Esophagus (tissue), 2 donors: Measurements from ENCODE around the gene CD244. TPM values are rescaled to one million over a fixed set of nuclear protein-coding genes. Genes with fewer than 3 reads are reported as not detected.
"Not testable (repeated sequence)": the region's sequence is repeated elsewhere in the genome, so short reads cannot be mapped to it uniquely, and the experiment has no call there.

ENCODE experiments used
- H3K27ac ChIP-seq, 2 donors: one replicate each; pipeline ENCODE4 v1.5.1; 2013; ENCODE audit warnings: low read depth in 2 of 2, mild to moderate bottlenecking in 2 of 2, inconsistent platforms in 1 of 2, low read length in 1 of 2, moderate library complexity in 1 of 2
- H3K27me3 ChIP-seq, 2 donors: one replicate each; pipeline ENCODE4 v1.6.1; 2013; ENCODE audit warnings: low read length in 2 of 2, control low read depth in 1 of 2, mild to moderate bottlenecking in 1 of 2; ENCODE audit not compliant: insufficient read depth in 2 of 2, control insufficient read depth in 1 of 2
- H3K36me3 ChIP-seq, 2 donors: one replicate each; pipeline ENCODE4 v1.6.1; 2013; ENCODE audit warnings: low read length in 1 of 2; ENCODE audit not compliant: control insufficient read depth in 2 of 2, insufficient read depth in 2 of 2
- H3K4me1 ChIP-seq, 2 donors: one replicate each; pipeline ENCODE4 v1.6.1; 2013; ENCODE audit warnings: low read length in 1 of 2; ENCODE audit not compliant: control insufficient read depth in 2 of 2, insufficient read depth in 2 of 2
- H3K4me3 ChIP-seq, 2 donors: one replicate each; pipeline ENCODE4 v1.5.1; 2013; ENCODE audit warnings: low read length in 2 of 2, mild to moderate bottlenecking in 2 of 2, low read depth in 1 of 2, moderate library complexity in 1 of 2
- H3K9me3 ChIP-seq, 2 donors: one replicate each; pipeline ENCODE4 v1.6.1; 2013; ENCODE audit warnings: mild to moderate bottlenecking in 2 of 2, low read depth in 1 of 2, low read length in 1 of 2, moderate library complexity in 1 of 2; ENCODE audit not compliant: control insufficient read depth in 2 of 2, insufficient read depth in 1 of 2
- WGBS, 2 donors: extraction: QIAGEN DNeasy Blood & Tissue Kit; methylation state at CpG; one replicate each; pipeline ENCODE4 v1.1.7; 2013; 5-methylcytosine and 5-hydroxymethylcytosine counted together
- polyA plus RNA-seq, 2 donors: library from polyadenylated mRNA; stranded (reverse); fragments of 200-250 nt; gene quantifications; one replicate each; pipeline ENCODE4 v1.2.3, GENCODE V29; 2013
- donor health status: healthy with polysubstance abuse.
- donor health status: Bipolar disorder and iron deficiency.

Gene CD244
- polyA plus RNA-seq, 2 donors: 0.35 to 0.41 TPM

DNA sequence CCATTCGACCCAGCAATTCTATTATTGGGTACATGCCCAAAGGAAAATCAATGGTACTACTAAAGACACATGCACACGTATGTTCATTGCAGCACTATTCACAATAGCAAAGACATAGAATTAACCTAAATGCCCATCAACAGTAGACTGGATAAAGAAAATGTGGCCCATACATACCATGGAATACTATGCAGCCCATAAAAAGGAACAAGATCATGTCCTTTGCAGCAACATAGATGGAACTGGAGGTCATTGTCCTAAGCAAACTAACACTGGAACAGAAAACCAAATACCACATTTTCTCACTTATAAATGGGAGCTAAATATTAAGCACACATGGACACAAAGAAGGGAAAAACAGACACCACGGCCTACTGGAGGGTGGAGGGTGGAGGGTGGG is 38.0 kb upstream of the CD244 start:
- not testable (repeated sequence) for H3K27ac ChIP-seq, H3K36me3 ChIP-seq, H3K9me3 ChIP-seq, H3K4me3 ChIP-seq, H3K27me3 ChIP-seq, H3K4me1 ChIP-seq
- WGBS, 2 donors: 60 to 70% methylated on average over 3 of the region's 3 CpGs

DNA sequence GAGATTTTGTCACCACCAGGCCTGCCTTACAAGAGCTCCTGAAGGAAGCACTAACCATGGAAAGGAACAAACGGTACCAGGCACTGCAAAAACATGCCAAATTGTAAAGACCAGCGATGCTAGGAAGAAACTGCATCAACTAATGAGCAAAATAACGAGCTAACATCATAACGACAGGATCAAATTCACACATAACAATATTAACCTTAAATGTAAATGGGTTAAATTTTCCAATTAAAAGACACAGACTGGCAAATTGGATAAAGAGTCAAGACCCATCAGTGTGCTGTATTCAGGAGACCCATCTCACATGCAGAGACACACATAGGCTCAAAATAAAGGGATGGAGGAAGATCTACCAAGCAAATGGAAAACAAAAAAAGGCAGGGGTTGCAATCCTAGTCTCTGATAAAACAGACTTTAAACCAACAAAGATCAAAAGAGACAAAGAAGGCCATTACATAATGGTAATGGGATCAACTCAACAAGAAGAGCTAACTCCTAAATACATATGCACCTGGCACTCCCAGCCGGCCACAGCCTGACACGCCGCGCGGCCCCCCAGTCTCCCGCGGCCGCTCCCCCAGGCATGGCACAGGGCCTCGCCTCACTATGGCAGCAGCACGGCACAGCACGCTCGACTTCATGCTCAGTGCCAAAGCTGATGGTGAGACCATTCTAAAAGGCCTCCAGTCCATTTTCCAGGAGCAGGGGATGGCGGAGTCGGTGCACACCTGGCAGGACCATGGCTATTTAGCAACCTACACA is 31.9 kb upstream of the CD244 start:
- H3K4me1 ChIP-seq, H3K36me3 ChIP-seq, H3K4me3 ChIP-seq, H3K27ac ChIP-seq, H3K9me3 ChIP-seq, H3K27me3 ChIP-seq: not testable (repeated sequence)
- 93 to 94% methylated on average over 18 of the region's 18 CpGs for WGBS, 2 donors

DNA sequence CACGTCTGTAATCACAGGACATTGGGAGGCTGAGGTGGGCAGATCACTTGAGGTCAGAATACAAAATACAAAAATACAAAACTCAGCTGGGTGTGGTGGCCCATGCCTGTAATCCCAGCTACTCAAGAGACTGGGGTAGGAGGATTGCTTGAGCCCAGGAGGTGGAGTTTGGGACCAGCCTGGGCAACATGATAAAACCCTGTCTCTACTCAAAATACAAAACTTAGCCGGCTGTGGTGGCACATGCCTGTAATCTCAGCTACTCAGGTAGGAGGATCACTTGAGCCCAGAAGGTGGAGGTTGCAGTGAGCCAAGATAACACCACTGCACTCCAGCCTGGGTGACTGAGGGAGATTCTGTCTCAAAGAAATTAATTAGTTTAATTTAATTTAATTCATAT is 28.8 kb upstream of the CD244 start:
- Histone ChIP-seq H3K4me1 (no peaks in the 10 kb centered on the region), H3K27me3 (no peaks in the 10 kb centered on the region), H3K9me3 (no peaks in the 10 kb centered on the region), H3K36me3 (no peaks in the 10 kb centered on the region), H3K4me3 (no peak overlapping the region), H3K27ac (no peak overlapping the region)
- WGBS, 2 donors: 55 to 56% methylated on average over 2 of the region's 2 CpGs

DNA sequence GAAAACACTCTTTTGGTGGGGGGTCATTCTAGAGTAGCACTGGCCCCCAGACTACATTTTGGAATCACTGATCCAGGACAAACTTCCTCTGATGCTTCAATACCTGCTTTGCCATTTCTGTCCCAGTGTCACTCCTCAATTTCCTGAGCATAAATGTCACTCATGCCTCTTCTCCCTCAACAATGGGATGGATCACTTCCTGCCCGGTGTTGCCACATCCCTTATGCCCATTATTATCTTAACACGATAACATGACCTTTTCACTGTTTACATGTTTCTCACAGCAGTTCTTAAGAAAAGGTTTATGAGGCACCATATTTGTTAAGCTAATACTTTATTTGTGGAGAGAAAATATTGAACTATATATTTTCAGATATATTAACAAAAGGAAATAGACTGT is 26.2 kb upstream of the CD244 start:
- H3K9me3 ChIP-seq: no peaks in the 10 kb centered on the region
- H3K36me3 ChIP-seq: no peaks in the 10 kb centered on the region
- no peaks in the 10 kb centered on the region for H3K4me1 ChIP-seq
- WGBS, 2 donors: 22 to 25% methylated on average over 2 of the region's 2 CpGs
- H3K27me3 ChIP-seq: no peaks in the 10 kb centered on the region
- H3K27ac ChIP-seq: no peak overlapping the region
- H3K4me3 ChIP-seq: no peak overlapping the region

DNA sequence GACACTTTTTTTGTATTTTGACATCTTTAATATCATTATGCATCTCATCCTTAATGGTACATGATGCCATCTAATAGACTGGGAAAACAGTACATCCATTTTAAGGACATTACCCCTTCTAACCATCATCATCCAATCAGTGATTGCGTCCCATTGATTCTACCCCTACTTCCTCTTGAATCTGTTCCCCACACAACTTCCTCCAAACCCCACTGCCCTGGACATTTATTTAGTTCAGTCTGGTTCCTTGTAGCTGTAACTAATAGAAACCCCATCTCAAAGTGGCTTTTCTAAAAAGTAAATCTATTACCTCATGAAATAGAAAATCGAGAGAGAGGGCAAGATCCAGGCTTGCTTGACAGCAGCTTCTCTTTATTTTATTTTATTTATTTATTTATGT is 24.4 kb upstream of the CD244 start:
- WGBS, 2 donors: 84 to 85% methylated on average over 2 of the region's 2 CpGs
- Histone ChIP-seq H3K9me3 (no peaks in the 10 kb centered on the region), H3K4me1 (no peaks in the 10 kb centered on the region), H3K27ac (no peak overlapping the region), H3K27me3 (no peaks in the 10 kb centered on the region), H3K36me3 (no peaks in the 10 kb centered on the region), H3K4me3 (no peak overlapping the region)

DNA sequence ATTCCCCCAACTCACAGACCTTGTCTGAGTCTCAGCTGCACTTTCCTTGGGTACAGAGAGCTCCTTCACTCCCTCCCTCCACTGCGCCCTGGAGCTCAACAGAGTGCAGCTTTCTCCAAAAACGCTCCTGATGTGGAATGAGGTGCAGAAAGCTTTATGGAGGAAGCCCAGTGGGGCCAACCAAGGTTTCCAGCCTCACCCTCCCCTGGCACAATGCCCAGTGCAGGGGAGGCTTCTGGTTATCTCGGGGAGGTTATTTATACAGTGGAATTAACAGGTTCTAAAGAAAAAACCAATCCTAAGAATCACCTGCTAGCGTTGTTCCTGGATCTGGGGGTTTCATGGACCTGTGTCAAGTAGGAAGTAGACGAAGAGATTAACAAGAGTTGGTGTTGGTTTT is 22.4 kb upstream of the CD244 start, which contains the start of gene ITLN1:
ITLN1 (minus strand) TSS at position 139 of the 400 bp plus-strand sequence. CDS start 303 bp downstream, outside the sequence.
- no peak within 1 kb of the TSS for H3K27ac ChIP-seq
- H3K27me3 ChIP-seq: no peaks in the 10 kb centered on the region
- no peak within 1 kb of the TSS for H3K4me3 ChIP-seq
- no peaks in the 10 kb centered on the region for H3K36me3 ChIP-seq
- WGBS, 2 donors: 54 to 58% methylated on average over 5 of the region's 5 CpGs
- H3K4me1 ChIP-seq: no peaks in the 10 kb centered on the region
- H3K9me3 ChIP-seq: no peaks in the 10 kb centered on the region

DNA sequence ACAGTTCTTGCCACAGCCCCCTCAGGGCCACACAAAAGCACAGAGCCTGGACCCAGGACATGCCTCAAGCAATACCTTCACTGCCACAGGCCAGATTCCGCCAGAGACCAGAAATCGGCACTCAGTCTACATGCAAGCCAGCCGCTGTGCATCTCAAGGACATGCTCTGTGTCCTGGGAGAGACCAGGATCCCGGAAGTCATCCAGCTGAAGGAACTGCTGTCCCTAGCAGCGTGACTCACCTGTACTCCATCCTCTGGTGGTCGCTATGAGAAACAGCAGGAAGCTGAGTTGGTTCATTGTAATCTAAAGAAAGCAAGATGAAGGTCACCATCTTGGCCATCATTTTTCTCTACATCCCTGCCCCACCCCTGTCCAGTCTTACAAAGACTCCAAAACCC is 21.9 kb upstream of the CD244 start:
- H3K9me3 ChIP-seq: no peaks in the 10 kb centered on the region
- no peak overlapping the region for H3K4me3 ChIP-seq
- 76 to 79% methylated on average over 6 of the region's 6 CpGs for WGBS, 2 donors
- H3K36me3 ChIP-seq: no peaks in the 10 kb centered on the region
- no peak overlapping the region for H3K27ac ChIP-seq
- no peaks in the 10 kb centered on the region for H3K27me3 ChIP-seq
- no peaks in the 10 kb centered on the region for H3K4me1 ChIP-seq

DNA sequence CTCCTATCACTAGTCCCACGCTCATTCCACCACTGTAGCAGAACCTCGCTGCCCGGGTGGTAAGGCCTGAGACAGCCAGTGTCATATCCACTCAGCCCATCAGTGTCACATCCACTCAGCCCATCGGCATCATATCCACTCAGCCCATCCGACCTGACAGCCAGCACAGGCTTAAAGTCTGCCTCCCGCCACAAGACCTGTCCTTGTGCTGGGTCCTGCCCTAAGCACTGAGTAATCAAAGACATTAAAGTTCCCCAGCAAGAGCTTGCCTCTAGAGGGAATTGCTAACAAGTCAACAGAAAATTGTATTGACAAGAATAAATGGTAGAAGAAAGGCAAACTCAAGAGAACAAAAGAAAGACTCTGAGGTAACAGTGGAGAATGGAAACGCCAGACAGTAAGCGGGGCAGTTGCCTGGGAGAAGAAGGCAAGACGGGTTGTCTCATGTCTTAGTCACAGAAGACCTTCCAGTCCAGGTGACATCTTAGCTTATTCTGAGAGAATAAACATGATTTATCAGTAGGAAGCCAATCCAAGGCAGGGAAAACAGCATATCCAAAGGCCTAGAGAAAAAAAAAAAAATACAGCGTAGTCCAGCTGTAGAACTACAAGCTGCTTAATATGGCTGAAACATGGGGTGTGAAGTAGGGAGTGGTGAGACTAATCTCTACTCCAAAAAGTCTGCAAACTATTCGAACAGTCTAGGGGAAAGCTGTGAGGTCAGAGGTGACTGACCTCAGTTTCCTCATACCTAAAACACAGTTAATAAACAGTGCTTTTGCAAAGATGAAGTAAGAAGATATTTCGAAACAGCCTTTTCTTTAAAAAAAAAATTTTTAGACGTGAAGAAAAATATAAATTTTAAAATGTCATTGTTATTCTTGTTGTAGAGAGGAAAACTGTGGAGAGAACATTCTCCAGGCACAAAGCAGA is 21.2 kb upstream of the CD244 start:
- WGBS, 2 donors: 81 to 84% methylated on average over 13 of the region's 13 CpGs

DNA sequence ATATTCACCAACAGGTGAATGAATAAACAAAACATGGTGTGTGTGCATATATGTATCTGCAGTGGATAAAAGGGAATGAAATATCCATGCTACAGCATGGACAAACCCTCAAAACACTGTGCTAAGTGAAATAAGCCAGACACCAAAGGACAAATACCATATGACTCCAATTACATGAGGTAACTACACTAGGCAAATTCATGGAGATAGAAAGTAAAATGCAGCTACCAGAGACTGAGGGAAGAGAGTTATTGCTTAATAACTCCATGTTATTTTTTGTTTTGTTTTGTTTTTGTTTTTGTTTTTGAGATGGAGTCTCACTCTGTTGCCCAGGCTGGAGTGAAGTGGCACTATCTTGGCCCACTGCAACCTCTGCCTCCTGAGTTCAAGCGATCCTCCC is 19.9 kb upstream of the CD244 start:
- WGBS, 2 donors: 95% methylated on average over 1 of the region's 1 CpG
- H3K9me3 ChIP-seq: no peaks in the 10 kb centered on the region

More for the DNA sequence above, 21.2 kb upstream of the CD244 start:
- no peaks in the 10 kb centered on the region for H3K36me3 ChIP-seq
- H3K9me3 ChIP-seq: no peaks in the 10 kb centered on the region
- H3K27me3 ChIP-seq: no peaks in the 10 kb centered on the region
- no peak overlapping the region for H3K4me3 ChIP-seq
- no peaks in the 10 kb centered on the region for H3K4me1 ChIP-seq
- H3K27ac ChIP-seq: no peak overlapping the region

More for the DNA sequence above, 19.9 kb upstream of the CD244 start:
- Histone ChIP-seq H3K4me3 (no peak overlapping the region), H3K27me3 (no peaks in the 10 kb centered on the region), H3K27ac (no peak overlapping the region), H3K4me1 (no peaks in the 10 kb centered on the region), H3K36me3 (no peaks in the 10 kb centered on the region)
